Natural killer cell treated with Interleukin-12 subunit alpha and Interleukin-12 subunit beta and Interleukin-15 and Interleukin-18, amount 100 ng/mL, for 72 hours (primary cell): ENCODE results near the gene TIMM17A. TPM values are rescaled to one million over a fixed set of nuclear protein-coding genes. Genes with fewer than 3 reads are reported as not detected.
"Not testable (repeated sequence)": the region's sequence is repeated elsewhere in the genome, so short reads cannot be mapped to it uniquely, and the experiment has no call there.

ENCODE experiments used
- ATAC-seq, 2 donors: fragments of 150-1000 bp; cut with Tn5 transposase in 1 of 2; sonication (Bioruptor Pico), chemical (Tn5 transposase) in 1 of 2; 2 replicates each; pipeline ENCODE4 v1.10.0; 2021
- DNase-seq: peaks from one replicate; pipeline ENCODE4 v3.0.0; 2022; ENCODE audit warnings: low spot score
- H3K27ac Mint-ChIP-seq, 2 donors: 1 replicate in 1 of 2; 2 replicates in 1 of 2; pipeline ENCODE4 v1.8.0; 2022; ENCODE audit warnings: mixed read lengths in 2 of 2, mild to moderate bottlenecking in 1 of 2, moderate library complexity in 1 of 2
- H3K27me3 Mint-ChIP-seq, 2 donors: 1 replicate in 1 of 2; 2 replicates in 1 of 2; pipeline ENCODE4 v1.8.0; 2022; ENCODE audit warnings: mixed read lengths in 2 of 2
- H3K36me3 Mint-ChIP-seq: one replicate; pipeline ENCODE4 v1.8.0; 2022; ENCODE audit warnings: mixed read lengths
- H3K4me1 Mint-ChIP-seq, 2 donors: 1 replicate in 1 of 2; 2 replicates in 1 of 2; pipeline ENCODE4 v1.8.0; 2022; ENCODE audit warnings: low read depth in 2 of 2, mixed read lengths in 2 of 2, mild to moderate bottlenecking in 1 of 2
- H3K4me3 Mint-ChIP-seq: one replicate; pipeline ENCODE4 v1.8.0; 2022; ENCODE audit warnings: mixed read lengths
- H3K9me3 Mint-ChIP-seq: 2 replicates; pipeline ENCODE4 v1.8.0; 2022; ENCODE audit warnings: mixed read lengths
- total RNA-seq, 2 donors: library from RNA; stranded (reverse); gene quantifications; one replicate each; pipeline ENCODE4 v1.2.3, GENCODE V29; 2022

The TIMM17A gene
- total RNA-seq, 2 donors from 2014 or later = 81.5 to 89.5 TPM

- H3K36me3 Mint-ChIP-seq = no peaks in the 10 kb centered on the region
- peaks cover 6 to 11% of the 10 kb centered on the region in 2 donors for H3K4me1 Mint-ChIP-seq
- no peak overlapping the region for H3K27ac Mint-ChIP-seq
- ATAC-seq = peak in 1 of 2 donors; percentile 33
- peaks cover 7 to 10% of the 10 kb centered on the region in 2 donors for H3K27me3 Mint-ChIP-seq
- no peak overlapping the region for H3K4me3 Mint-ChIP-seq
- no peaks in the 10 kb centered on the region for H3K9me3 Mint-ChIP-seq
- DNase-seq = no peak
Observed at GRCh38 chr1:202018468-202019234, 63.3 kb downstream of the TIMM17A start.

DNA sequence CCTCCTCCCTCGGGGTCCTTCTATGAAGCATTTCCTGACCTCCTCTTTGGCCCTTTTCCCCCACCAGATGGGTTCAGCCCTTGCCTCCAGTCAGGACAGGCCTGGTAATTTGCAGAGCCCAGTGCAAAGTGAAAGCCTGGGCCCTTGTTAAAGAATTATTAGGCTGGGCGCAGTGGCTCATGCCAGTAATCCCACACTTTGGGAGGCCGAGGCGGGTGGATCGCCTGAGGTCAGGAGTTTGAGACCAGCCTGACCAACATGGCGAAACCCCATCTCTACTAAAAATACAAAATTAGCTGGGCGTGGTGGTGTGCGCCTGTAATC, 63.9 kb downstream of the TIMM17A start:
- peaks cover 6 to 11% of the 10 kb centered on the region in 2 donors for H3K4me1 Mint-ChIP-seq
- peaks cover 7 to 10% of the 10 kb centered on the region in 2 donors for H3K27me3 Mint-ChIP-seq
- H3K9me3 Mint-ChIP-seq, H3K4me3 Mint-ChIP-seq, H3K27ac Mint-ChIP-seq, DNase-seq, ATAC-seq, H3K36me3 Mint-ChIP-seq: not testable (repeated sequence)

Other genes starting within 250 kb of the TIMM17A start
- 10 to 100 TPM; 61.4 to 91.0 TPM for gene IPO9, start 126.3 kb upstream of the TIMM17A start, total RNA-seq
- gene SHISA4, start 66.6 kb upstream of the TIMM17A start, total RNA-seq = 1 to 10 TPM; 2.5 TPM
- not detected for gene LMOD1, start 9.0 kb upstream of the TIMM17A start, total RNA-seq
- gene RNPEP, start 27.1 kb downstream of the TIMM17A start, total RNA-seq = 10 to 100 TPM; 50.1 to 54.3 TPM
- under 1 TPM; 0.84 to 0.98 TPM for gene ELF3, start 55.1 kb downstream of the TIMM17A start, total RNA-seq
- not detected for gene GPR37L1, start 167.4 kb downstream of the TIMM17A start, total RNA-seq
- 10 to 100 TPM; 68.0 to 80.0 TPM for gene ARL8A, start 189.2 kb downstream of the TIMM17A start, total RNA-seq
- 100 to 1,000 TPM; 227 to 312 TPM for gene PTPN7, start 205.1 kb downstream of the TIMM17A start, total RNA-seq
- gene LGR6, start 238.3 kb downstream of the TIMM17A start, total RNA-seq = 1 to 10 TPM; 5.8 to 5.9 TPM